NB4 (cell line): ENCODE data around the gene ANKRA2.

Experiments
- MYC ChIP-seq: IDR thresholded peaks from 2 replicates; pipeline ENCODE4 v1.6.1; 2011; ENCODE audit warnings: low read depth, low read length
- POLR2A ChIP-seq: IDR thresholded peaks from 2 replicates; pipeline ENCODE4 v1.6.1; 2011; ENCODE audit warnings: mild to moderate bottlenecking; ENCODE audit not compliant: insufficient read length; ENCODE audit errors: extremely low read depth
- TF ChIP-seq, protein P1 (sequence below): IDR thresholded peaks from one replicate; pipeline ENCODE4 v1.5.1; 2012; ENCODE audit warnings: low read depth, low read length

DNA sequence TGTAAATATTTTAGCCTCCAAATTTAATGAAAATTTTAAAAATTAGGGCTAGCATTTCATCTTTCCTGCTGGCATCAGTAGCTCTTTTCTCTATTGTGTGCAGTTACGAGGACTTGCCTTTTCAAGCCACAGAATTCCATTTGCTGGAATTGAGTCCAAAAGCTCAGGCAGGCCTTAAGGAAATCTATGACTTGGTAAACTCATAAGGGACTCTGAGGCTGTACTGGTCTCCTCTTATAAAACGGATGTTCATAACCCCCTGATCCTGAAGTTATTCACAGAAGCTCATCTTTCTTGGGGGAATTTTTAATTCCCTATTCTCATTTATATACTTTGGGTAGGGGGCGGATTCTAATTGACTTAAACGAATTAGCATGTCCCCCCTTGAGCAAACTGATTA lies 23.4 kb downstream of the ANKRA2 start:
- TF ChIP-seq, protein P1, sequence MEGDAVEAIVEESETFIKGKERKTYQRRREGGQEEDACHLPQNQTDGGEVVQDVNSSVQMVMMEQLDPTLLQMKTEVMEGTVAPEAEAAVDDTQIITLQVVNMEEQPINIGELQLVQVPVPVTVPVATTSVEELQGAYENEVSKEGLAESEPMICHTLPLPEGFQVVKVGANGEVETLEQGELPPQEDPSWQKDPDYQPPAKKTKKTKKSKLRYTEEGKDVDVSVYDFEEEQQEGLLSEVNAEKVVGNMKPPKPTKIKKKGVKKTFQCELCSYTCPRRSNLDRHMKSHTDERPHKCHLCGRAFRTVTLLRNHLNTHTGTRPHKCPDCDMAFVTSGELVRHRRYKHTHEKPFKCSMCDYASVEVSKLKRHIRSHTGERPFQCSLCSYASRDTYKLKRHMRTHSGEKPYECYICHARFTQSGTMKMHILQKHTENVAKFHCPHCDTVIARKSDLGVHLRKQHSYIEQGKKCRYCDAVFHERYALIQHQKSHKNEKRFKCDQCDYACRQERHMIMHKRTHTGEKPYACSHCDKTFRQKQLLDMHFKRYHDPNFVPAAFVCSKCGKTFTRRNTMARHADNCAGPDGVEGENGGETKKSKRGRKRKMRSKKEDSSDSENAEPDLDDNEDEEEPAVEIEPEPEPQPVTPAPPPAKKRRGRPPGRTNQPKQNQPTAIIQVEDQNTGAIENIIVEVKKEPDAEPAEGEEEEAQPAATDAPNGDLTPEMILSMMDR = no peak
- TF ChIP-seq MYC = no peak
- no peak for TF ChIP-seq POLR2A
